Heart right ventricle (tissue), 16 donors: ENCODE measurements around the gene ZNF426. TPM values are rescaled to one million over a fixed set of nuclear protein-coding genes. Genes with fewer than 3 reads are reported as not detected.

Experiments
- ATAC-seq, 8 donors: fragments of 200-7000 bp; cut with Tn5 transposase; one replicate each; pipeline ENCODE4 v1.9.1; 2020; ENCODE audit warnings: mild to moderate bottlenecking in 8 of 8, moderate library complexity in 8 of 8, moderate number of reproducible peaks in 1 of 8
- DNase-seq, 2 donors: peaks; one replicate each; pipeline ENCODE4 v3.0.0-alpha.2; 2020
- H3K27ac ChIP-seq, 10 donors: fragments of 200-600 bp; sonication (generic) in 2 of 10; one replicate each; pipeline versions ENCODE4 v1.5.0 to v1.8.0; 2020 to 2022; ENCODE audit warnings: mild to moderate bottlenecking in 3 of 10
- H3K27me3 ChIP-seq, 7 donors: fragments of 200-600 bp; one replicate each; pipeline ENCODE4 v1.8.0; 2021 to 2022; ENCODE audit warnings: mild to moderate bottlenecking in 2 of 7
- H3K36me3 ChIP-seq, 9 donors: fragments of 200-600 bp; sonication (generic) in 1 of 9; one replicate each; pipeline versions ENCODE4 v1.5.0 to v1.8.0; 2020 to 2022; ENCODE audit warnings: mild to moderate bottlenecking in 2 of 9
- H3K4me1 ChIP-seq, 9 donors: fragments of 200-600 bp; sonication (generic) in 1 of 9; one replicate each; pipeline versions ENCODE4 v1.5.0 to v1.8.0; 2020 to 2022; ENCODE audit warnings: mild to moderate bottlenecking in 4 of 9
- H3K4me3 ChIP-seq, 10 donors: fragments of 200-600 bp; sonication (generic) in 2 of 10; one replicate each; pipeline versions ENCODE4 v1.5.0 to v1.8.0; 2020 to 2022; ENCODE audit warnings: mild to moderate bottlenecking in 7 of 10, moderate library complexity in 2 of 10
- H3K9me3 ChIP-seq, 11 donors: fragments of 200-600 bp in 10 of 11; sonication (generic) in 2 of 11; one replicate each; pipeline versions ENCODE4 v1.5.0 to v1.8.0; 2013 to 2022; ENCODE audit warnings: mild to moderate bottlenecking in 2 of 11, control low read depth in 1 of 11, moderate library complexity in 1 of 11
- WGBS, 2 donors: extraction: QIAGEN DNeasy Blood & Tissue Kit; methylation state at CpG; one replicate each; pipeline ENCODE4 v1.1.7; 2013; ENCODE audit warnings: inconsistent platforms in 1 of 2; 5-methylcytosine and 5-hydroxymethylcytosine counted together
- intact Hi-C, 10 donors: fragments of 100-400 bp; cut with DNase I; formaldehyde crosslinking; loops; one replicate each; pipeline versions ENCODE4 v1.11.1 to v1.14.2; 2022
- polyA plus RNA-seq, 2 donors: library from polyadenylated mRNA; stranded (reverse); fragments of 200-250 nt; gene quantifications; one replicate each; pipeline ENCODE4 v1.2.3, GENCODE V29; 2013
- total RNA-seq, 10 donors: library from RNA; stranded (reverse); fragmentation: NEBNext Ultra II Directional in 3 of 10; extraction: Animal tissue kit (Norgen Biotek cat#: 25700) in 3 of 10; gene quantifications; one replicate each; pipeline versions ENCODE4 v1.2.1 to v1.2.4, GENCODE V29; 2021 to 2023
- TF ChIP-seq, protein P1 (sequence below), 9 donors: fragments of 200-600 bp; sonication (generic) in 2 of 9; IDR thresholded peaks; one replicate each; pipeline versions ENCODE4 v1.5.0 to v1.8.0; 2021 to 2022; ENCODE audit warnings: antibody characterized with exemption in 9 of 9, mild to moderate bottlenecking in 5 of 9, moderate library complexity in 1 of 9
- donor health status: Arrhythmogenic right ventricular cardiomyopathy.
- donor health status: ischemic (EF 13 %, LVEDD 7.1; RV severe dilation, severe dysfunction).
- donor health status: healthy with polysubstance abuse.
- donor health status: DM: no; HTN: yes; CAD: no.
- donor health status: DM: no; HTN: no; CAD: no.
- donor health status: ischemic (EF 25% LVEDD 6.9; RV normal size, moderate dysfunction).
- donor health status: ischemic (EF 25% LVEDD 5.7; RV mildly dilated, moderate dysfunction).
- donor health status: healthy.
- donor health status: DM: yes; HTN: yes; CAD: no.
- donor health status: Ischemic cardiomyopathy.
- donor health status: ischemic (EF 35%, LVEDD 5.7; RV mildly dilated, moderate dysfunction).
- donor health status: nonischemic (EF 11% LVEDD 7.7; RV severe dilation, severe dysfunction).
- donor health status: DM: yes; HTN: yes; CAD: no.
- donor health status: PGD.
- donor health status: ischemic (EF 29% LVEDD 5.4; RV normal size, mild dysfunction).
- donor health status: nonischemic (EF 23%, LVEDD 6.1; RV moderate dilation, normal function).

Gene ZNF426
- total and polyA plus RNA-seq, 12 donors = 2.6 to 20.2 (median 16.0) TPM

DNA sequence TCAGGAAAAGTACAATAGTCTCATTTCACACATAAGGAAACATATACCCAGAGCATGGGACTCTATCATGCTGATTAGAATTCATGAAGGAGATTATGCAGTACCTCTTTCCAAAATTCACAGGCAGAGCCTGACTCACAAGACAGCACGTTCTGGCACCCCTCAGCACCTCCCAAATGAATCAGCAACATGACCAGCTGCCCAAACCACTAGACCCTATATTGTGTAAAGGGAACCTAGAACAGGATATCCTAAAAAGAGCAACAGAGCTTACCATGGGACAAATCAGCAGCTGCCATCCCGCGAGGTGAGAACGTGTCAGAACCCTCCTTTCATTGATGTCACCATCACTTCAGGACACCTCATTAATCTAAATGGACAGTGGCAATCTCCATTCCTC lies 2.5 kb downstream of the ZNF426 start:
- Histone ChIP-seq H3K27ac (no peak overlapping the region), H3K4me3 (no peak overlapping the region), H3K9me3 (peaks cover 0 to 64% (median 26%) of the 10 kb centered on the region in 11 donors), H3K4me1 (peaks cover 0 to 23% (median 16%) of the 10 kb centered on the region in 9 donors), H3K27me3 (no peaks in the 10 kb centered on the region), H3K36me3 (peaks cover 22 to 63% (median 57%) of the 10 kb centered on the region in 9 donors)
- DNase-seq (no peak), ATAC-seq (no peak)
- intact Hi-C loops = loop anchor here in 2 of 10 donors (5.0 to 10.0 kb wide), 2 partner anchors 49 to 224 kb away; partner anchors contain the start of gene ZNF121 (in 1 of the 2)
- WGBS, 2 donors = 94 to 96% methylated on average over 4 of the region's 4 CpGs
- TF ChIP-seq, protein P1, sequence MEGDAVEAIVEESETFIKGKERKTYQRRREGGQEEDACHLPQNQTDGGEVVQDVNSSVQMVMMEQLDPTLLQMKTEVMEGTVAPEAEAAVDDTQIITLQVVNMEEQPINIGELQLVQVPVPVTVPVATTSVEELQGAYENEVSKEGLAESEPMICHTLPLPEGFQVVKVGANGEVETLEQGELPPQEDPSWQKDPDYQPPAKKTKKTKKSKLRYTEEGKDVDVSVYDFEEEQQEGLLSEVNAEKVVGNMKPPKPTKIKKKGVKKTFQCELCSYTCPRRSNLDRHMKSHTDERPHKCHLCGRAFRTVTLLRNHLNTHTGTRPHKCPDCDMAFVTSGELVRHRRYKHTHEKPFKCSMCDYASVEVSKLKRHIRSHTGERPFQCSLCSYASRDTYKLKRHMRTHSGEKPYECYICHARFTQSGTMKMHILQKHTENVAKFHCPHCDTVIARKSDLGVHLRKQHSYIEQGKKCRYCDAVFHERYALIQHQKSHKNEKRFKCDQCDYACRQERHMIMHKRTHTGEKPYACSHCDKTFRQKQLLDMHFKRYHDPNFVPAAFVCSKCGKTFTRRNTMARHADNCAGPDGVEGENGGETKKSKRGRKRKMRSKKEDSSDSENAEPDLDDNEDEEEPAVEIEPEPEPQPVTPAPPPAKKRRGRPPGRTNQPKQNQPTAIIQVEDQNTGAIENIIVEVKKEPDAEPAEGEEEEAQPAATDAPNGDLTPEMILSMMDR (IDR thresholded peaks at IDR 0.05) = no peak

DNA sequence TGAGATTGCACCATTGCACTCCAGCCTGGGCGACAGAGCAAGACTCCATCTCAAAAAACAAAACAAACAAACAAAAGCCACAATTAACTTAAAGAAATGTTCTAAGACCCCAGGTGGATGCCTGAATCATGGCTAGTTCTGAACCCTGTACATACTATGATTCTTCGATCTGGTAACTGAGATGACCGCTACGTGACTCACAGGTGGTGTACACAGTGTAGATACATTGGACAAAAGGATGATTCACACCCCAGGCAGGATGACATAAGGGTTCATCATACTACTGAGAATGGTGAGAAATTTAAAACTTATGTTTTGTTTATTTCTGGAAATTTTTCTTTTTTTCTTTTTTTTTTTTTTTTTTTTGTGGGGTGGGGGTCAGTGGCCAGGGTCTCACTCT lies 6.5 kb downstream of the ZNF426 start:
- Histone ChIP-seq H3K4me3 (no peak overlapping the region), H3K36me3 (peaks cover 44 to 100% (median 97%) of the 10 kb centered on the region in 9 donors), H3K9me3 (peaks cover 5 to 100% (median 66%) of the 10 kb centered on the region in 11 donors), H3K4me1 (peaks cover 0 to 6% (median 2%) of the 10 kb centered on the region in 9 donors), H3K27ac (no peak overlapping the region), H3K27me3 (no peaks in the 10 kb centered on the region)
- ATAC-seq (no peak), DNase-seq (no peak)
- TF ChIP-seq, protein P1 (IDR thresholded peaks at IDR 0.05) = no peak
- intact Hi-C loops = loop anchor here in 1 of 10 donors (10.0 kb wide), 1 partner anchor 53 kb away; the partner anchor contains the start of gene ZNF121
- WGBS, 2 donors = 99% methylated on average over 4 of the region's 4 CpGs

DNA sequence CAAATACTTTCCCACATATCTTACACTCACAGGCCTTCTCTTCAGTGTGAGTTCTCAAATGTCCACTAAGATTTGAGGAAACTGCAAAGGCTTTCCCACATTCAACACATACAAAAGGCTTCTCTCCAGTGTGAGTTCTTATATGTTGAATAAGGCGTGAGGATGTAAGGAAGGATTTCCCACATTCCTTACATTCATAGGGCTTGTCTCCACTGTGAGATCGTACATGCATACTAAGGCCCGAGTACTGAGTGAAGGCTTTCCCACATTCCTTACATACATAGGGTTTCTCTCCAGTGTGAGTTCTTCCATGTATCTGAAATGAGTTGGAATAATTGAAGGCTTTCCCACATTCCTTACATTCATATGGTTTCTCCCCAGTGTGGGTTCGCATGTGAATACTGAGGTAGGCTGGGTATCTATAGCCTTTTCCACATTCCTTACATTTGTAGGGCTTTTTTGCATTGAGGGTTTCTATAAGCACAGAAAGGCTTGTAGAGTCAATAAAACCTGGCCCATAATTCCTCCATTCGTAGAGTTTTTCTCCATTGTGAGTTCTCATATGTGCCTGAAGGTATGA lies 9.6 kb downstream of the ZNF426 start:
- no peak for ATAC-seq

DNA sequence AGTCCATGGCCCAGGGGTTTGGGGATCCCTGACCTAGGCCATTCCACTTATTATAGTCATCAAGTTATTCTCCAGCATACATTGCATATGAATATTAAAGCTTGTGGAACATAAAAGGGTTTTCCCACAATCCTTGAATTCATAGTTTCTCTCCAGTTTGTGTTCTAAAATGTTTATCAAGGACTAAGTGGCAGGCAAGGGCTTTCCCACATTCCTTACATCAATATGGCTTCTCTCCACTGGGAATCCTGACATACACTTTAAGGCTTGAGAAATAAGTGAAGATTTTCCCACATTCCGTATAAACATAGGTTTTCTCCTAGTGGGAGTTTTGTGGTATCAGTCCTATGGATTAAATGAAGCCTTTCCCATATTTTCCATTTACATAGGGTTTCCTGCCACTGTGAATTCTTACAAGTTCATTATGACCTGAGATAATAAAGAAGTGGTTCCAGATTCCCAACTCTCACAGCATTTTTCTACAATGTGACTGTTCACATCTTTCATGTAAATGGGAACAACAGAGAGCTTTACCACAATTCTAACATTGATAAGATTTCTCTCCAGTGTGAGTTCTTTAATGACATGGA lies 14.5 kb downstream of the ZNF426 start:
- intact Hi-C loops = loop anchor here in 3 of 10 donors (10.0 kb wide), 2 partner anchors 179 to 189 kb away; no protein-coding TSS in a partner anchor
- no peaks in the 10 kb centered on the region for H3K4me1 ChIP-seq
- peaks cover 5 to 70% (median 48%) of the 10 kb centered on the region in 9 donors for H3K36me3 ChIP-seq

More for the DNA sequence above, 9.6 kb downstream of the ZNF426 start:
- H3K9me3 ChIP-seq = peaks cover 5 to 100% (median 91%) of the 10 kb centered on the region in 11 donors
- WGBS, 2 donors = 99% methylated on average over 5 of the region's 5 CpGs
- TF ChIP-seq, protein P1 (IDR thresholded peaks at IDR 0.05) = no peak
- DNase-seq = no peak
- H3K4me1 ChIP-seq = no peaks in the 10 kb centered on the region
- no peaks in the 10 kb centered on the region for H3K27me3 ChIP-seq
- H3K4me3 ChIP-seq = no peak overlapping the region
- intact Hi-C loops = loop anchor here in 3 of 10 donors (10.0 kb wide), 2 partner anchors 184 to 194 kb away; no protein-coding TSS in a partner anchor
- no peak overlapping the region for H3K27ac ChIP-seq
- H3K36me3 ChIP-seq = peaks cover 42 to 100% (median 91%) of the 10 kb centered on the region in 9 donors

More for the DNA sequence above, 14.5 kb downstream of the ZNF426 start:
- H3K9me3 ChIP-seq = peaks cover 7 to 100% (median 94%) of the 10 kb centered on the region in 11 donors
- TF ChIP-seq, protein P1 (IDR thresholded peaks at IDR 0.05) = no peak
- DNase-seq = no peak
- no peak for ATAC-seq
- H3K27ac ChIP-seq = no peak overlapping the region
- no peak overlapping the region for H3K4me3 ChIP-seq
- H3K27me3 ChIP-seq = no peaks in the 10 kb centered on the region
- WGBS, 2 donors = 93 to 100% methylated on average over 1 of the region's 1 CpG
